ENCODE data around the gene PARL.

- TF ChIP-seq CTCF (IDR thresholded peaks at IDR 0.05): no peak
- no peak for TF ChIP-seq POLR2A (IDR thresholded peaks at IDR 0.05)
Measured at GRCh38 chr3:183875411-183875810, 9.3 kb downstream of the PARL start.

Data from heart left ventricle (tissue), 13 donors.